CD4-positive, alpha-beta T cell treated with Interleukin-10 for 1 hour (primary cell): ENCODE results near the gene FOXP4.
A peak's percentile ranks its signal among the peaks of the same experiment; 100 is the strongest.

ENCODE experiments used
- DNase-seq: peaks from one replicate; pipeline ENCODE4 v3.0.0-alpha.2; 2020

Gene FOXP4, protein sequence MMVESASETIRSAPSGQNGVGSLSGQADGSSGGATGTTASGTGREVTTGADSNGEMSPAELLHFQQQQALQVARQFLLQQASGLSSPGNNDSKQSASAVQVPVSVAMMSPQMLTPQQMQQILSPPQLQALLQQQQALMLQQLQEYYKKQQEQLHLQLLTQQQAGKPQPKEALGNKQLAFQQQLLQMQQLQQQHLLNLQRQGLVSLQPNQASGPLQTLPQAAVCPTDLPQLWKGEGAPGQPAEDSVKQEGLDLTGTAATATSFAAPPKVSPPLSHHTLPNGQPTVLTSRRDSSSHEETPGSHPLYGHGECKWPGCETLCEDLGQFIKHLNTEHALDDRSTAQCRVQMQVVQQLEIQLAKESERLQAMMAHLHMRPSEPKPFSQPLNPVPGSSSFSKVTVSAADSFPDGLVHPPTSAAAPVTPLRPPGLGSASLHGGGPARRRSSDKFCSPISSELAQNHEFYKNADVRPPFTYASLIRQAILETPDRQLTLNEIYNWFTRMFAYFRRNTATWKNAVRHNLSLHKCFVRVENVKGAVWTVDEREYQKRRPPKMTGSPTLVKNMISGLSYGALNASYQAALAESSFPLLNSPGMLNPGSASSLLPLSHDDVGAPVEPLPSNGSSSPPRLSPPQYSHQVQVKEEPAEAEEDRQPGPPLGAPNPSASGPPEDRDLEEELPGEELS

DNA sequence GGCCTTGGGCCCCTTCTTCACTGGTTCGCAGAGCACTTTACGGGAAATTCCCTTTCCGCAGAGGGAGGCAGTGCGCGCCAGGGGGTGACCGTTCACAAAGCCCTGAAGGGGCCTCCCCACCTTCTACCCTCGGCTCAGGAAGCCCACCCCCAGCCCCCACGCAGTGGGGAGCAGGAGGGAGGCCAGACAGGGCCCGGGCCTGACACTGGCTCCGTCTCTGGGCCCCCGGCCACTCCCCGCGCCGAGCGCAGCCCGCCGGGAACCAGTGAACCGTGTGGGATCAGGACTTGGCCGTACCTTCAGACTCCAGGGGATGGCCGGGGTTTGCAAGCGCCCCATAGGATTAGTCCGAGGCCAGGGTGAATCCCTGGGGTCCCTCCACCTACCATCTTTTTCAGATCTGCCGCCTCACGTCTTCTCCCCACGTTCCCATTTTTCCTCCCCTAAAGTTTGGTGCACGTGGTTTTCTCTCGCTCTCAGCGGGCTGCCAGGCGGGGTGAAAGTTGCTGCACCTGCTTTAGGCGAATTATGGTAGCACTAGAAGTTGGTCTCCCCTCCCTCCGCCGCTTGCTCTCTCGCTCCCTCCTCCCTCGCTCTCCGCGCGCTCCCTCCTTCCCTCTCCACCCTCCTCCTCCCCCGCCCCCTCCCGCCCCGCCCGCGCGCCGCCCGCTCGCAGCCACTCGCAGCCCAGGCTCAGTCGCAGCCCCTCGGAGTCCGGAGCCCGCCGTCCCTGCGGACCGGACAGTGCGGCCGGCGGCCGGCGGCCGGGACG lies at the start of gene FOXP4:
TSS of gene FOXP4 (plus strand) at position 679 of the 772 bp plus-strand sequence. CDS start 19,380 bp downstream, outside the sequence.
- peak; percentile 87 for DNase-seq

DNA sequence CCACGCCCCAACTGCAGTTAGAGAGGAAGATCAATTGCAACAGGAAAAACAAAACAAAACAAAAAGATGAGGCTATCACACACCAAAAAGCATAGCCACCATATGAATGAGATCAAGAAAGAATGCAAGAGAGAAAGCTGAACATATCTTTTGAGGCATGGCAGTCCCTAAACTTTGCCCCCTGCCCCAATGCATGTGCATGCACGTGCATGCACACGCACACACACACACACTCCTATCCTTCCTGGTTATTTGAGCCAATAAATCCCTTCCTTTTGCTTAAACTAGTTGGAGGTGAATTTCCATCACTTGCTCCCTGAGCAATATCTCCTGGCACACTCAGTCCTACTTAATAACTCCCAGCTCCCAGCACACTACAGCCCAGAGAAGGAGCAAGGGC lies 48.6 kb upstream of the FOXP4 start:
- no peak for DNase-seq

DNA sequence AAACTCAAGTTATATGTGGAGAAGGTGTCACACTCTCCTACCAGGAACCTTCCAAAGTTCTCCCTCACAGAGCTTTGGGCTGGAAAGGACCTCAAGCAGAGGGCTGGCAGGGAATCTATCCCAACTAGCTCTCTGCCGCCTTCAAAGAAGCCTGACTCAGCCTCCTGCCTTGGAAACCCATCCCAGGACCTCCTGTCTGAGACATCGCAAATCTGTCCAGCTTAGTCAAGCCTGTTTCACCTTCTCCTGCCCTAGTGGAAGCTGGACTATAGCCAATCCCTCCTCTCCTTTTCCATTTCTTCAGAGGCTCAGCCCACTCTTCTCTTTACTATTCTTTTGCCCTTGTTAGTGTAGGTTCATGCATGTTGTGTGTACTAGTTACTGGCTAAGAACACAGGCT lies 48.2 kb upstream of the FOXP4 start:
- DNase-seq: no peak

DNA sequence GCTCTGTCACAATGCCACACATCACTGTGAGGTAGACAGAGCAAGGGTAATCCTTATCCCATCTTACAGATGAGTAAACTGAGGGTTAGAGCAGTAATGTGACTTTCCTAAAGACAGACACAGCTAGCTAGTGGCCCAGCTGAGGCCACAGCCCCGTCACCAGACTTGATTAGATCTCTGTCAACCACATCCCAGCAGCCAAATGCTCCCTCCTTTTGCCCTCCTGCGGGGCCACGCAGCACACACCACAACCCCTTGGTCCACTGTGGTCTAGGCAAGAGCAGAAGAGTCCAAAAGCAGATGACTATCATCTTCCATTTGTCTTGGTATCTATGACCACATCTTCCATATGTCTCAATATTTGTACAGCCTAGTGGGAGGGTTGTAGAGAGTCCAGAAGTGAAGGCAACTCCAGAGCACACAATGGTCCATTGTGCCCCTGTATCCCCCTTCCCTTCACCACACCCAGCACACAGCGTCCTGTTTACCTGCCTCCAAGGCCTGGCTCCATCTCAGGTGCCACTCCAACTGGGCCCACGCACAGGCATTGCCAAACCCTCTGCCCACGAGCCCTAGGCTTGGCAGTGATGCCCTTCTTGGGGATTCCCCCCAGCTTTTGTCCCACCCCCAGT lies 47.1 kb upstream of the FOXP4 start:
- no peak for DNase-seq

DNA sequence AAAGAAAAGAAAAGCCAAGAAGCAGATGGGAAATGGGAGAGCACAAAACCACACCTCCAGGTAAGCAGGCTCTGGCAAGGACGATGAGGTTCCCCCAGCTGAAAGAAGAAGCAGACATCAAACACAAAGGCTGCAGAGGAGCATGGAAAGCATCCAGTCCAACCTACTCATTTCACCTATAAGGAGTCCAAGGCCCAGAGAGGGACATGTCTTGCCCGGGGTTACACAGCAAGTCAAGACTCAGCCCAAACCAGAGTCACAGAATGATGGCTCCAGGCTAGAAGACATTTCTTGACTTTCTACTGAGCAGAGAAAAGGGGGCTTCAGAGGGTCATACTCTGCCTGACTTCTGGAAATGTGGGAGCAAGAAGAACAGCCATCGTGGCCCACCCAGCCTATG lies 45.6 kb upstream of the FOXP4 start:
- DNase-seq: no peak

DNA sequence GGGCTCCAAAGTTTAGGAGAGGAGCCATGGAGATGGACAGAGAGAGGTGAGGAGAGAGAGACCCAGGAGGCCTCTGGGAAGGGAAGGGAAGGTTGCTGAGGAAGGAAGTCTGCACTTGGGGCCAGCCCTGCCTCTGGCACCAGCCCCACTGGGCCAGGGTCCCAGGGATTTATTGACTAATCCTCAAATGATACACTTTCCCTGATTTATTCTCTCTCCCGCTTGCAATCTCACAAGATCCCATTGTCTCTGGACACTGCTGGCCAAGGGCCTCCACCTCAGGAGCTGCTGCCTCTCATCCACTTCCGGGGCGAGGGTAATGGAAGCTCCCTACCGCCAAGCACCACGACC lies 43.6 kb upstream of the FOXP4 start:
- no peak for DNase-seq

DNA sequence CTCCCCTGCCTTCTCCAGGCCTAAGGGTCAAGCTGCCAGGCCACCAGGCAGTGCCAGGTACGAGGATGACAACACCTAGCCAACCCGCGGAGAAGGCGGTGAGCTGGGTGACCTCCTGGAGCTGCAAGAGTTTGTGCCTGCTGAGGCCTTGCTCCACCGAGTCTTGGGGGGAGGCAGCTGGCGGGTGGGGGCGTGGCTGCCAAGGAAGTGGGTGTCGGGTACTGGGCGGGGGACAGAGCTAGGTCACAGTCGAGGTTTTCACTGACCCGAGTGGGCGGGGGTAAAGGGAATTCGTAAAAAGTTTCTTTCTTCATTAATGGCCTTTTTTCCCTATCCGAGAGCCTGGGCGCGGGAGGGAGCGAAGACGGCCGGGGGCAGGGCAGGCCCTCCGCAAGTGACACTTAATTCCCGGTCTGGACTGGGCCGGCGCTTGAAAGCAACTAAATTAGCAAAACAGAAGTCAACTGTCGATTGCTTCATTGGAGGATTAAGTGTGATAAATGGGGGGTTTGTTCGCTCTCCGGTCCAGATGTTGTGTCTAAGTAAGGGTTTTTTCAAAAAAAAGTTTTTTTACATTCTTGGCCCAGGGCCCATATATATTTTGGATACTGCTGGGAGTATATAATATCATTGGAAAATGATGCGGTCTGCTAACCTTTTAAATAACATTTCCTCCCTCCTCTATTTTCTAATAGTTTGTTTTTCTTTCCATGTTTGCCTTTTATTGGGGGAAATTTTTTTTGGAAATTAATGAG lies 43.1 kb upstream of the FOXP4 start:
- no peak for DNase-seq

DNA sequence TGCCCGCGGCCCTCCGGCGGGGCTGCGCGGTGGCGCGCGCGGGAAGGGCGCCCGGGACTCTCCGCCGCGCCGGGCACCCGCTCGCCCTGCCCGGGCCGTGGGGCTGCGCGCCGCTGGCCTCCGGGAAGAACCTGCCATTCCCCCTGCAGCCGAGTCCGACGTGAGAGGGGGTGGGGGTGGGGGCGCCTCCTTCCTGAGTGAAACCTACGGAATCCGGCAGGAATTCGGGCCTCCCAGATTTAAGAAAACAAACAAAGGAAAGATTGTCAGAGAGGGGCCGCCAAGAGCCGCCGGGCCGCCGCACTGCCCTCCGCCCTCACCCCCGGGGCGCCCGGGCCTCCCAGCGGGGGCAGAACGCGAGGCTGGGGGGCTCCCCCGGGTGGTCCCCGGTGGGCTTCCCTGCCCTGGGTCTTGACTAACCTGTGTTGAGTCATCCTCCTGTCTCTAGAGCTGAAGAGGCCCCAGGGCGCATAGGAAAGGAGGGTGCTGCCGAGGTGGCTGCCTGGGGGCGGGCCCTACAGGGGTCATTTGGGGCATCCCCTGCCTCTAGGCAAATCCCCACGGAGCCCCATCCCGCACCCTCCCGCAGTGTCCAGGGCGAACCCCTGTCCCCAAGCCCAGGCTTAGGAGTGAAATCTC lies 42.2 kb upstream of the FOXP4 start:
- DNase-seq: no peak

DNA sequence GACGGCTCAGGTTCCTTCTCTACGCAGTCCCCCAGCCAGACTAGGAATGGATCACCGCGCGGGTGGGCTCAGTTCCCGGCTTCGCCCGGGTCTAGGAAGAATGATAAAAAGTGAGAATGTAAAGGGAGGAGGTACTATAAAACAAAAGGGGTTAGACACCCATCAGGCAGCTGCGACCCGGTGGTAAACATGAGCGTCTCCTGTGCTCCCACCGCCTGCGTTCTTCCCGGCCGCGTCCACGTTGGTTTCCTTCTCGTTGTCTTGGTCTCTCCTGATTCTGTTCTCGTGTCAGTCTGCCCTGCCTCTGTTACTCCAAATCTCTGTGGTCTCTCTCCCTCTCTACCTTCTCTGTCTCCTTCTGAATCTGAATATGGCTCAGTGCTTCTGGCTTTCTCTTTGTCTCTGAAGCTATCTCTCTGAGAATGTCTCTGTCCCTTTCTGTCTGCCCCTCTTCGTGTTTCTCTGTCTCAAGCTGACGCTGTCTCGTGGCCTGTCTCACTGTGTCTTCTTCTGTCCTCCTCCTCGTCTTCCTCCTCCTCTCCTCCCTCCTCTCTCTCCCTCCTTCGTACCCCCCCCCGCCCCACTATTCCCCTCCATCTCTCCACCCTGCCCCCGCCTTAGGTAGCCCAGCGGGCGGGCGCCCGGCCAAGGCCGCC lies 41.6 kb upstream of the FOXP4 start:
- DNase-seq: no peak

DNA sequence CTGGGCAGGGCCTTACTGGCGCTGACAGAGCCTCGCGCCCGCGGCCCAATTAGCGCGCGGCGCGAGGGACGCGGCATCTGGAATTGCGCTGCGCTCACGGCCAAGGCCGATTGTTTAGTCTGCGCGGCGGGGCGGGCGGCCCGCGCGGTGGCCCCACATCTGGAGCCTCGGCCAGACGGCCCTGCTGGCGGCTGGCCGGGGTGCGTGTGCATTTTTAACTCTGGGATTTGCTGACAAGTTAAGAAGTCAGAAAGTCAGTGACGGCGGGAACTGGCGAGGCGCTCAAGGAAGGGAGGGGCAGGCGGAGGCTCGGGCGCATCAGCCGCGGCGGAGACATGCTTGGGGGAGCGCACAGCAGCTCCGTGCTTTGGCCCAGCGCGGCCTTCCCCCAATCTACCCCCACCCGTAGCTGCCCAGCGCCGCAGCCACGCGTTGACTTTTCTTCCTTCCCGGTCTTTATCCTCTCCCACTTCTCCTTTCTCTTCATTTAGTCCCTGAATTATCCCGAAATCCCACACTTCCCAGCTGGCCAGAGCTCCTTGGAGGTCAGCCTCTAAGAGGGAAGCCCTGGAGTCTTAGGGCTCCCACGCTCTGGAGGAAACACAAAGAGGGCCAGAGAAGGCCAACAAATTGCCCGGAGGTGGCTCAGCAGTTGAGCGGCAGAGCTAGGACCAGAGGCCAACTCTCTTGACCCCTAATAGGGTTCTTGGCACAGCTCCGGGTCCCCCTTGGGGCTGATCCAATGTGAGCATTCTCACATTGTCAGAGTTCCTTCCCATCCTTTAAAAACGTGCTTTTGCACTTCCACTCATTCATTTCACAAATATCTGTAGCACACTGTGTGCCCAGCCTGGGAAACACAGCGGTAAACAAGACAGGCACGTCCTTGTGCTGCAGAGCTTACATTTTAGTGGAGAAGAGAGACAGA lies 40.8 kb upstream of the FOXP4 start:
- no peak for DNase-seq

DNA sequence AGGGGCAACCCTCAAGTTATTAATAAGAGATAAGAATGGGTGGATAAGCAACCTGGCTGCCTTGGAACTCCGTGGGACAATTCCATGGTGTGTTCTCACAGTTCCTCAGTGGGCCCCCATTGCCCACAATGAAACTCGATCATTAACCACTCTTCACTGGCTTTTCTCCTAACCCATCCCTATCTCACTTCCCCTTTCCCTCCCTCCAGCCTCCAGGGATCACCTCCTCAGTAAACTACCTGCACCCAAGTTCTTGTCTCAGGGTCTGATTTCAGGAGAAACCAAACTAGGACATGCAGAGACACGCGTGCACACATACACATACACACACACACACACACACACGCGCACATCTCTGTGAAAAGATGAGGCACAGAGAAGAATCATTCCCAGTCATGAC lies 37.7 kb upstream of the FOXP4 start:
- no peak for DNase-seq

DNA sequence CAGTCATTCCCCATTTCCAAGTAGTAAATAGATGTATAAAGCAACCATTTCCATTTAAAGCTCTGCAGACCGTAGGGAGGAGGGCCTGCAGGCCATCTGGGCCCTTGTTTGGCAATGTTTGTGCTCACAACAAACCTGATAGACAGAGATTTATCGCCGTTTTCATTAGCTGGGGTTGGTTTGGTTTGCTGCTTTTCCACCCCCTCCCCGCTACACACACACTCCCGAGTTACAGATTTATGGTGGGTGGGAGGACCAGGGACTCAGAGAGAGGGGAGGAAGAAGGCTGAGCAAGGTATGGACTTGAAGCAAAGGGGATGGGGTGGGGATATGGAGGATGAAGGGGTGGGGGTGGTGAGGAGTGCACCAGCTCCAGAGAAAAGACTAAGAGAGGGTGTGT lies 36.6 kb upstream of the FOXP4 start:
- no peak for DNase-seq

DNA sequence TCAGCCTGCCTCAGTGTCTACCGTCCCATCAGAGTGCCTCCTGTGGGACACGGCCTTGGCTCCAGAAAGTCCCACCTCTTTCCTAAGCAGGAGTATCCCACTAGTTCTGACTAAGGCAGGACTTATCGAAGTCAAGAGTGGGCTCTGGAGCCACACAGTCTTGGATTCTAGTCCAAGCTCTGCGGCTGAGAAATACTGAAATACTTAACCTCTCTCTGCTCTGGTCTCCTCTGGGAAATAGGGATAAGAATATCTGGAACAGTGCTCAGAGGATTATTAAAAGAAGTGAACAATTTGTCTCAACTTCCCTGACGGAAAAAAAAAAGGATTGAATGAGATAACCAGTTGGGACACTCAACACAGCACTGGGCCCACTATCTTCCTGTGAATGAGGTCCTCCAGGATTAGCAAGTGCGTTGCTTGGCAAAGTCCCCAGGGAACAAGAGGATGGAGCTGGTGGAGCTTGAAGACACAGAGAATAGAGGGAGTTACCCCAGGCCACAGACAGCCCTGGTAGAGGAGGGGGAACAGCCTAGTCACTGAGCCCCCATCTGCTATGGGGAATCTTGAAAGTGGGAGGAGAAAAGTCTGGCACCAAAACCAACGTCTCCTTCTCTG lies 34.6 kb upstream of the FOXP4 start:
- DNase-seq: no peak

DNA sequence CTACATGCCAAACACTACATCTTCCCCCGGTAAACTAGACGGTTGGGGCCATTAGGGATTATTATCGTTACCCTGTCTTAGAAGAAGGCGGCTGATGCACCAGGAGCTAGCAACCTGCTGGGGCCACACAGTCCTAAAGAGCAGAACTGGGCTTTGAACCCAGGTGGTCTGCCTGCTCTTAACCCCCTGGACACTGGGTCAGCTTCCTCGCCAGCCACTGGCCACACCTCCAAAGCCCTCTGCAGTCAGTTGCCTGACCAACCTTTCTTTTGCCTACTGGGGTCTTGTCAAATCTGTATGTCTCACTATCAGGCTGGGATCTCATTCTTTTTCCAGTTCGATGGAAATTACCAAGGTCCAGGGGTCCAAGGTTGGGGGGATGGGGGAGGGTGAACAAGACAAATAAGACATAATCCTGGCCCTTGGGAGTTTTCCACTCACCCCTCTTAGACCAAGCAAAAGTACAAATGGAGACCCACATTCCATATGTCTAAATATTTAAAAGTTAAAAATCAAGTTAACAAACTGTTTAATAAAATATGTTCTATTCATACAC lies 34.0 kb upstream of the FOXP4 start:
- DNase-seq: no peak

DNA sequence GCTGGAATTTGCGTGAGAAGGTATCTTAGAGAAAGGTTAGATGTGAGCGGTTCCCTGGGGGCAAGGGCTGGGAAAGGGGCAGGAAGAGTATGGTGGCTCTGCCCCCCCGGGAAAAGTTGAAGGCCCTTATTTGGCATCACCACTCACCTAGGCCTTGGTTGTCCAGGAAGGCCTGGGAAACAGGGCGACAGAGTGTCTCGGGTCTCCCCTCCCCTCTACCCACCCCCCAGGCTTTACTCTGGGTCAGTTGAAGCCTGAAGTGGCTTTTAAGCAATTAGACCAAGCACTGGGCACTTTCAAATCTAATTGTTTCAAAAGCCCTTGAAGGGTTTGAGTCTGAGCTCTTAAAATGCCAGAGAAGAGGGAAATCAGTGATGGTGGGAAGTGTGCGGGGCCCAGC lies 30.2 kb upstream of the FOXP4 start:
- no peak for DNase-seq

DNA sequence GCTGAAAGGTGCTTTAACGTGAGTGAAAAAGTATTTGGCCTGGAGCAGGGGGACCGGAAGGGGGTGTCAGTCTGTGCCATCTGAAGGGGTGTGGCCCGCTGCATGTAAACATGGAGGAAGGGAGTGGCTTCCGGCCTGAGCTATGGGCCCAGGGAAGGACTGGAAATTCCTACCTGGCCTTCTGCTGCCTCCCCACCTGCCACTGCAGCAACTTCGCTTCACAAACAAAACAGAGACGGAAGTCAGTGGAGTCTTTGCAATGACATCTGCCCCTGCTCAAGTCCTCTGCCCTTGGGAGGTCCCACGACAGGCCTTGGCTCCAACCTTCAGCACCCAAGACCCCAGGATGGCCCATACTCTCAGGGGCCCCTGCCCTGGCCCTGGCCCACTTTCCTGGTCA lies 28.1 kb upstream of the FOXP4 start:
- no peak for DNase-seq

DNA sequence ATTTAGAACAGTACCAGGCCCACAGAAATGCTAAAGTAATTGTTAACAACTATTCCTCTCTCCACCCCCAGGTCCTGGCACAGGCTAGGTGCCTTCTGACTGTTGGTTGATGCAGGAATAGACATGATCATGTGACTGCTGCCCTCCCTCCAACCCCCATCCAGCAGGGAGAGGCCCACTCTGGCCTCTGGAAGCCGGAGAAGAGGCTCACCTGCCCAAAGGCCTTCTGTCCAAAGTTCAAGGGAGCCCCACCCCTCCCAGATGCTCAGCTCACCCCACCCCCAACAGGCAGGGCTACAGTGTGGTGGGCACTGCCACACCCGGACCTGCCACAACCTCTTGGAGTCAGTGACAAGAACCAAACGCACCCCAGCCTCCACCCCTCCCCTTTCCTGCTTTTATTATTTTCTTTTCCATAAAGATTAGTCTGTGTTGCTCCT lies 26.9 kb upstream of the FOXP4 start:
- DNase-seq: no peak

DNA sequence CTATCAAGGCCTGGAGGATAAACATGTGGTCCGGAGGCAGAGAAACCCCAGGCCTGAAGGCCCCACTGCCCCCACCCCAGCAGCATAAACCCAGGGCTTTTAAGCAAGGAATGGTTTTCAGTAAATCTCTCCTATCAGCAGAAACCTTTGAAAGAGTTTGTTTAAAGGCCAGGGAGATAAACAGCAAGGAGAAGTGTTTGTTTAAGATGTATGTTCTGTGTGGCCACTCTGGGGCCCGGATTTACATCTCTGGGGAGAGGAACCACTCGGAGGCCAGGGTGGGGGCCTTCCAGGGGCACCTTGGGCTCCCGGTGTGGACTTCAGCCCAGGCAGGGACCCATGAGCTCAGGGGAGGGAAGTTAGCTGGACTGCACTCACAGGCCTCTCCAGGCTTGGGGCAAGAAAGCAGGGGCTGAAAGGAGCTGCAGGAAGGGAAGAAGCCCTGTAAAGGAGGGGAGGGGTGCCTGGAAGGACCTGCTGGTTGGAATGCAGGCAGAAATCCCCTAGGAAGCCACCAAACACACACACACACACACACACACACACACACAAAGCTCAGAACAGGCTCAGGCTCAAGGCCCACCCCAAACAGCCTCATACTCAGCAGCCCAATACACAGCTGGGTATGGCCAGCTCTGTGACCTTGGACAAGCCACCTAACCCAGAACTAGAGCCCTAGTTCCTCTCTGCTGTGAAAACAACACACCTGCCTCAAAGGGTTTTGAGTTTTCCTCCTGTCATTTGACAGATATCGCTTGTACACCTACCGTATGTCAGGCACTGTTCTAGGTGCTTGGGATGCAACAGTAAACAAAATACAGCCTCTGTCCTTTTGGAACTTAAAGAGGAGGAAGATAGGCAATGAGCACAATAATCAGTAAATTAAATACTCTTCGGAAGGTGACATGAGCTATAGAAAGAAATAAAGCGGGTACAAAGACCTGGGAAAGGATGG lies 26.2 kb upstream of the FOXP4 start:
- DNase-seq: no peak
